ENCODE measurements around the gene EFNA5. TPM values are rescaled to one million over a fixed set of nuclear protein-coding genes. Genes with fewer than 3 reads are reported as not detected.

EFNA5 gene
- total and polyA plus RNA-seq, 2 of the 8 experiments (the other 6 are each of a cell fraction or from before 2014, with no cell fraction given) = 9.6 to 21.8 TPM

- DNase-seq (ENCODE audit: low read depth in 1 of 2, low spot score in 2 of 2) (no peak), FAIRE-seq (no peak)
- Histone ChIP-seq H4K5ac (ENCODE audit: insufficient read length, low read depth, low read length) (no peak overlapping the region), H3K27ac (ENCODE audit: low read depth, low read length) (no peak overlapping the region), H3K23me2 (ENCODE audit: low read depth, low read length) (no peaks in the 10 kb centered on the region), H3K9me3 (ENCODE audit: insufficient read depth in 2 of 2, low read depth in 1 of 2, low read length in 1 of 2) (no peaks in the 10 kb centered on the region), H3K79me1 (ENCODE audit: low read depth, low read length) (no peaks in the 10 kb centered on the region), H2BK5ac (ENCODE audit: low read depth, low read length) (no peak overlapping the region), H3K56ac (replicated peaks; ENCODE audit: insufficient read length, low read depth, low read length) (no peak overlapping the region), H4K20me1 (replicated peaks in 1 of 2; ENCODE audit: control insufficient read depth in 1 of 2, insufficient read depth in 2 of 2, low read length in 2 of 2) (no peaks in the 10 kb centered on the region), H3K14ac (ENCODE audit: insufficient read length) (no peak overlapping the region), H2BK120ac (replicated peaks; ENCODE audit: low read depth, low read length) (no peak overlapping the region), H3K4me3 (ENCODE audit: extremely low read depth in 1 of 4, insufficient read depth in 2 of 4, low read depth in 3 of 4, low read length in 4 of 4) (no peak overlapping the region), H3K36me3 (ENCODE audit: control insufficient read depth in 2 of 4, insufficient read depth in 4 of 4, low read length in 3 of 4) (no peaks in the 10 kb centered on the region), H3K18ac (ENCODE audit: extremely low read depth, low read length) (no peak overlapping the region), H3K23ac (ENCODE audit: insufficient read length) (no peak overlapping the region), H2BK15ac (ENCODE audit: low read length) (no peak overlapping the region), H2AFZ (ENCODE audit: low read length) (no peak overlapping the region), H2BK12ac (ENCODE audit: low read depth, low read length) (no peak overlapping the region), H3K79me2 (ENCODE audit: control insufficient read depth in 1 of 2, insufficient read depth in 2 of 2, low read length in 2 of 2) (no peaks in the 10 kb centered on the region), H2AK5ac (ENCODE audit: low read depth, low read length) (no peak overlapping the region), H3K4me1 (replicated peaks in 1 of 4; ENCODE audit: control insufficient read depth in 3 of 4, insufficient read depth in 4 of 4, low read length in 3 of 4) (peaks cover 0 to 30% (median 21%) of the 10 kb centered on the region in 4 experiments; a peak in 5 of 7 replicates), H3K9ac (replicated peaks in 1 of 4; ENCODE audit: extremely low read depth in 1 of 4, low read depth in 3 of 4, low read length in 3 of 4) (no peak overlapping the region), H3K4me2 (ENCODE audit: insufficient read depth in 1 of 2, low read depth in 2 of 2, low read length in 2 of 2) (no peak overlapping the region), H4K91ac (replicated peaks; ENCODE audit: insufficient read length, low read length) (no peak overlapping the region), H3K4ac (replicated peaks; ENCODE audit: insufficient read length, low read depth, low read length) (no peak overlapping the region), H2BK20ac (ENCODE audit: low read length) (no peak overlapping the region), H4K8ac (ENCODE audit: extremely low read depth, insufficient read depth, low read length) (no peak overlapping the region), H3K27me3 (replicated peaks in 1 of 4; ENCODE audit: control insufficient read depth in 3 of 4, extremely low read depth in 1 of 4, insufficient read depth in 3 of 4, low read length in 3 of 4) (no peaks in the 10 kb centered on the region)
- CTCF ChIA-PET (ENCODE audit: partially characterized antibody) = interaction anchor here (0.6 to 1.2 kb wide), 4 partner anchors 10 to 122 kb away, joined by 3 read pairs; no protein-coding TSS in a partner anchor
- POLR2A ChIA-PET (ENCODE audit: partially characterized antibody) = no interaction called here
- 83% methylated on average over 1 of the region's 1 CpG; no CpG with 5 or more reads in 1 of the 2 experiments for WGBS, 2 experiments (ENCODE audit: extremely low coverage in 1 of 2, insufficient coverage in 1 of 2, insufficient read length in 1 of 2, insufficient replicate concordance in 2 of 2, low coverage in 1 of 2, low lambda C conversion rate in 2 of 2, missing lambda C conversion rate in 1 of 2)
- TF ChIP-seq SRF (IDR thresholded peaks at IDR 0.05; ENCODE audit: low read depth, low read length) (no peak), CBX8 (IDR thresholded peaks at IDR 0.05; ENCODE audit: borderline replicate concordance, low read depth, low read length) (no peak), CEBPB (IDR thresholded peaks at IDR 0.05; ENCODE audit: low read depth, low read length) (no peak), JUND (IDR thresholded peaks at IDR 0.05; ENCODE audit: low read length) (no peak), BCL11A (IDR thresholded peaks at IDR 0.05; ENCODE audit: low read depth in 2 of 2, low read length in 2 of 2) (no peak), SAP30 (IDR thresholded peaks at IDR 0.05; ENCODE audit: insufficient read depth, insufficient replicate concordance, low read length) (no peak), HDAC2 (IDR thresholded peaks at IDR 0.05; ENCODE audit: borderline replicate concordance in 1 of 2, low read depth in 2 of 2, low read length in 2 of 2) (no peak), TEAD4 (IDR thresholded peaks at IDR 0.05; ENCODE audit: low read depth, low read length) (no peak), RNF2 (IDR thresholded peaks at IDR 0.05; ENCODE audit: borderline replicate concordance, low read depth, low read length, missing control alignments, poor library complexity, severe bottlenecking) (no peak), PHF8 (conservative IDR thresholded peaks at IDR 0.05; ENCODE audit: low read depth, low read length) (no peak)
- TF ChIP-seq, protein P1, sequence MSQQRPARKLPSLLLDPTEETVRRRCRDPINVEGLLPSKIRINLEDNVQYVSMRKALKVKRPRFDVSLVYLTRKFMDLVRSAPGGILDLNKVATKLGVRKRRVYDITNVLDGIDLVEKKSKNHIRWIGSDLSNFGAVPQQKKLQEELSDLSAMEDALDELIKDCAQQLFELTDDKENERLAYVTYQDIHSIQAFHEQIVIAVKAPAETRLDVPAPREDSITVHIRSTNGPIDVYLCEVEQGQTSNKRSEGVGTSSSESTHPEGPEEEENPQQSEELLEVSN (IDR thresholded peaks at IDR 0.05) = no peak
- TF ChIP-seq, protein P2, sequence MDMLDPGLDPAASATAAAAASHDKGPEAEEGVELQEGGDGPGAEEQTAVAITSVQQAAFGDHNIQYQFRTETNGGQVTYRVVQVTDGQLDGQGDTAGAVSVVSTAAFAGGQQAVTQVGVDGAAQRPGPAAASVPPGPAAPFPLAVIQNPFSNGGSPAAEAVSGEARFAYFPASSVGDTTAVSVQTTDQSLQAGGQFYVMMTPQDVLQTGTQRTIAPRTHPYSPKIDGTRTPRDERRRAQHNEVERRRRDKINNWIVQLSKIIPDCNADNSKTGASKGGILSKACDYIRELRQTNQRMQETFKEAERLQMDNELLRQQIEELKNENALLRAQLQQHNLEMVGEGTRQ (IDR thresholded peaks at IDR 0.05; ENCODE audit: low read length) = no peak
Measured at GRCh38 chr5:107504424-107504823, 166.3 kb downstream of the EFNA5 start.

Data from H1 (cell line).